Measurements from ENCODE around the gene TCF20.

DNA sequence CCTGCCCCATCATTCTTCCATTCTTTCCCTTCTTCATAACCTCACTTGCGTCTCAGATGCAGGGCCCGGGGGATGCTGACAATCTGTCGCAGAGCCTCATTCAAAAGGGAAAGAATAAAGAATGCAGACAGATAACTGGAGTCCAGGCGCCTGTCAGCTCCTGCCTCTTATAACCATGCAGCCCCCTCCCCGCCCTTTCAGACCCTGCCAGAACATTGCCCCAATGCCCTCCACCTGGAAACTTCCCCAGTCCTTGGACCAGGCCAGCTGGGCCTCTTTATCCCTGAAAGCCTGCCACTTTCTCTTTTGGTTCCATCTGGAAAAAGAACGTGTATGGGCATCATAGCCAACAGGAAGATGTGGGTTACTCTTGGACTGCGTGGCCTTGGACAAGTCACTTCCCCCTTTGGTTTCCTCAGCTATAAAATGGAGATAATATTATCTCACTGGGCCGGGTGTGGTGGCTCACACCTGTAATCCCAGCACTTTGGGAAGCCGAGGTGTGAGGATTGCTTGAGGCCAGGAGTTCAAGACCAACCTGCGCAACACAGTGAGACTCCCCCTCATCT, 2.1 kb upstream of the TCF20 start:
- TF ChIP-seq, protein P1, sequence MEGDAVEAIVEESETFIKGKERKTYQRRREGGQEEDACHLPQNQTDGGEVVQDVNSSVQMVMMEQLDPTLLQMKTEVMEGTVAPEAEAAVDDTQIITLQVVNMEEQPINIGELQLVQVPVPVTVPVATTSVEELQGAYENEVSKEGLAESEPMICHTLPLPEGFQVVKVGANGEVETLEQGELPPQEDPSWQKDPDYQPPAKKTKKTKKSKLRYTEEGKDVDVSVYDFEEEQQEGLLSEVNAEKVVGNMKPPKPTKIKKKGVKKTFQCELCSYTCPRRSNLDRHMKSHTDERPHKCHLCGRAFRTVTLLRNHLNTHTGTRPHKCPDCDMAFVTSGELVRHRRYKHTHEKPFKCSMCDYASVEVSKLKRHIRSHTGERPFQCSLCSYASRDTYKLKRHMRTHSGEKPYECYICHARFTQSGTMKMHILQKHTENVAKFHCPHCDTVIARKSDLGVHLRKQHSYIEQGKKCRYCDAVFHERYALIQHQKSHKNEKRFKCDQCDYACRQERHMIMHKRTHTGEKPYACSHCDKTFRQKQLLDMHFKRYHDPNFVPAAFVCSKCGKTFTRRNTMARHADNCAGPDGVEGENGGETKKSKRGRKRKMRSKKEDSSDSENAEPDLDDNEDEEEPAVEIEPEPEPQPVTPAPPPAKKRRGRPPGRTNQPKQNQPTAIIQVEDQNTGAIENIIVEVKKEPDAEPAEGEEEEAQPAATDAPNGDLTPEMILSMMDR (IDR thresholded peaks at IDR 0.05): no peak
- no peak for TF ChIP-seq EZH2 (IDR thresholded peaks at IDR 0.05; ENCODE audit: borderline replicate concordance, insufficient read depth, low read depth, low read length, poor library complexity, severe bottlenecking)

Measured in B cell (primary cell).